IMR-90 (cell line): ENCODE data around the gene NUAK1. TPM values are rescaled to one million over a fixed set of nuclear protein-coding genes. Genes with fewer than 3 reads are reported as not detected.

Experiments used
- ATAC-seq: fragments of 200-7000 bp; cut with Tn5 transposase; 2 replicates; pipeline ENCODE4 v1.9.1; 2020; ENCODE audit warnings: low read depth, mild to moderate bottlenecking, moderate library complexity
- BruUV-seq: library from RNA; stranded (reverse); fragments of 400-500 nt; replicated peaks from 2 replicates; lab custom pipeline; 2021; lab: Mats Ljungman, UMichigan
- CTCF ChIA-PET: fragments of 300-600 bp; formaldehyde crosslinking; extraction: SDS; loops from one replicate; lab custom pipeline; 2021; ENCODE audit warnings: antibody characterized with exemption; lab: Yijun Ruan, JAX
- POLR2A ChIA-PET: fragments of 300-600 bp; sonication (Branson Sonifier 250); formaldehyde crosslinking; loops from one replicate; lab custom pipeline; 2022; ENCODE audit warnings: antibody characterized with exemption; ENCODE audit not compliant: unreplicated experiment; lab: Charles Lee
- DNase-seq: peaks from one replicate; pipeline ENCODE4 v3.0.0; 2013
- H2AFZ ChIP-seq: replicated peaks from 2 replicates; pipeline ENCODE3; 2013; ENCODE audit warnings: low read length, mild to moderate bottlenecking; ENCODE audit not compliant: poor library complexity
- H2AK5ac ChIP-seq: 2 replicates; pipeline ENCODE4 v1.6.1; 2013; ENCODE audit warnings: low read depth, low read length, inconsistent platforms
- H2AK9ac ChIP-seq: replicated peaks from 2 replicates; pipeline ENCODE3; 2013; ENCODE audit warnings: mild to moderate bottlenecking, low read depth, low read length, moderate library complexity; ENCODE audit not compliant: poor library complexity
- H2BK120ac ChIP-seq: 2 replicates; pipeline ENCODE4 v1.6.1; 2013; ENCODE audit warnings: low read depth, low read length, inconsistent platforms
- H2BK15ac ChIP-seq: 3 replicates; pipeline ENCODE4 v1.6.1; 2013; ENCODE audit warnings: low read depth, low read length, inconsistent platforms
- H2BK20ac ChIP-seq: 2 replicates; pipeline ENCODE4 v1.6.1; 2013; ENCODE audit warnings: low read depth, mild to moderate bottlenecking, inconsistent platforms, low read length, moderate library complexity
- H2BK5ac ChIP-seq: 2 replicates; pipeline ENCODE4 v1.6.1; 2013; ENCODE audit warnings: mild to moderate bottlenecking, low read depth, low read length, inconsistent platforms; ENCODE audit not compliant: poor library complexity, severe bottlenecking
- H3K14ac ChIP-seq: replicated peaks from 2 replicates; pipeline ENCODE4 v1.6.1; 2013; ENCODE audit warnings: low read depth, low read length, inconsistent platforms
- H3K18ac ChIP-seq: 2 replicates; pipeline ENCODE4 v1.6.1; 2013; ENCODE audit warnings: low read depth, low read length, control low read depth
- H3K23ac ChIP-seq: 2 replicates; pipeline ENCODE4 v1.6.1; 2013; ENCODE audit warnings: low read depth, low read length, inconsistent platforms
- H3K27ac ChIP-seq: 2 replicates; pipeline ENCODE4 v1.5.1; 2013; ENCODE audit warnings: mild to moderate bottlenecking, control low read depth, low read length; ENCODE audit not compliant: insufficient read depth
- H3K27me3 ChIP-seq: 2 replicates; pipeline ENCODE4 v1.6.1; 2013; ENCODE audit warnings: low read length; ENCODE audit not compliant: control insufficient read depth, insufficient read depth
- H3K36me3 ChIP-seq: 2 replicates; pipeline ENCODE4 v1.6.1; 2013; ENCODE audit warnings: low read length, mixed read lengths; ENCODE audit not compliant: control insufficient read depth, insufficient read depth
- H3K4ac ChIP-seq: 2 replicates; pipeline ENCODE4 v1.6.1; 2013; ENCODE audit warnings: low read depth, low read length, inconsistent platforms
- H3K4me1 ChIP-seq: 2 replicates; pipeline ENCODE4 v1.6.1; 2013; ENCODE audit warnings: low read length, mixed read lengths; ENCODE audit not compliant: control insufficient read depth, insufficient read depth
- H3K4me2 ChIP-seq: 2 replicates; pipeline ENCODE4 v1.6.1; 2013; ENCODE audit warnings: low read depth, mild to moderate bottlenecking, control low read depth, low read length, moderate library complexity
- H3K4me3 ChIP-seq: 2 replicates; pipeline ENCODE4 v1.5.1; 2013; ENCODE audit warnings: low read depth, mild to moderate bottlenecking, control low read depth, low read length, moderate library complexity; ENCODE audit not compliant: insufficient read depth
- H3K56ac ChIP-seq: 2 replicates; pipeline ENCODE4 v1.6.1; 2013; ENCODE audit warnings: low read length, inconsistent platforms; ENCODE audit not compliant: insufficient read depth; ENCODE audit errors: extremely low read depth
- H3K79me1 ChIP-seq, 2 experiments: 2 replicates each; pipeline ENCODE4 v1.6.1; 2013; ENCODE audit warnings: low read length in 2 of 2, inconsistent platforms in 1 of 2, low read depth in 1 of 2
- H3K9ac ChIP-seq: 2 replicates; pipeline ENCODE4 v1.6.1; 2013; ENCODE audit warnings: low read depth, low read length, control low read depth
- H3K9me1 ChIP-seq: 2 replicates; pipeline ENCODE4 v1.6.1; 2013; ENCODE audit warnings: low read length, inconsistent platforms; ENCODE audit not compliant: insufficient read depth
- H3K9me3 ChIP-seq: 2 replicates; pipeline ENCODE4 v1.6.1; 2013; ENCODE audit warnings: low read length; ENCODE audit not compliant: control insufficient read depth, insufficient read depth
- H4K20me1 ChIP-seq: 2 replicates; pipeline ENCODE4 v1.6.1; 2013; ENCODE audit warnings: low read length, inconsistent platforms; ENCODE audit not compliant: insufficient read depth
- H4K5ac ChIP-seq: 2 replicates; pipeline ENCODE4 v1.6.1; 2013; ENCODE audit warnings: mild to moderate bottlenecking, low read depth, low read length, control low read depth
- H4K8ac ChIP-seq, 2 experiments: 2 replicates each; pipeline ENCODE4 v1.6.1; 2013; ENCODE audit warnings: low read depth in 2 of 2, low read length in 2 of 2, control low read depth in 1 of 2, inconsistent platforms in 1 of 2
- H4K91ac ChIP-seq: 2 replicates; pipeline ENCODE4 v1.6.1; 2013; ENCODE audit warnings: low read depth, low read length, inconsistent platforms; ENCODE audit not compliant: insufficient read depth
- CEBPB ChIP-seq: IDR thresholded peaks from 2 replicates; pipeline ENCODE4 v1.6.1; 2012; ENCODE audit warnings: low read depth, low read length, improper control_type of control experiment
- CHD1 ChIP-seq: IDR thresholded peaks from 2 replicates; pipeline ENCODE4 v1.6.1; 2012; ENCODE audit warnings: low read depth, low read length, improper control_type of control experiment
- MAFK ChIP-seq: IDR thresholded peaks from 2 replicates; pipeline ENCODE4 v1.6.1; 2012; ENCODE audit warnings: low read depth, low read length, improper control_type of control experiment
- MAZ ChIP-seq: IDR thresholded peaks from 2 replicates; pipeline ENCODE4 v1.6.1; 2012; ENCODE audit warnings: low read depth, mild to moderate bottlenecking, low read length, improper control_type of control experiment, moderate library complexity, borderline replicate concordance
- MXI1 ChIP-seq: IDR thresholded peaks from 2 replicates; pipeline ENCODE4 v1.6.1; 2012; ENCODE audit warnings: low read depth, mild to moderate bottlenecking, low read length, moderate library complexity, borderline replicate concordance
- USF2 ChIP-seq: fragments of 150-350 bp; IDR thresholded peaks from 2 replicates; pipeline ENCODE4 v1.6.1; 2017; ENCODE audit warnings: mild to moderate bottlenecking, antibody characterized with exemption, low read length, low read depth
- WGBS, 2 experiments: methylation state at CpG; one replicate each; pipeline versions ENCODE4 v1.1.5 to v1.1.7; 2013; ENCODE audit warnings: missing lambda C conversion rate in 2 of 2; ENCODE audit not compliant: insufficient read length in 1 of 2; ENCODE audit errors: extremely low coverage in 2 of 2; 5-methylcytosine and 5-hydroxymethylcytosine counted together
- dilution Hi-C: fragments of 300-500 bp; cut with HindIII; formaldehyde crosslinking; loops from one replicate; pipeline ENCODE4 v1.14.3; 2018; ENCODE audit warnings: low sequenced_read_pairs; ENCODE audit not compliant: unreplicated experiment
- in situ Hi-C: fragments of 300-500 bp; cut with MboI; formaldehyde crosslinking; loops from 3 replicates; pipeline ENCODE4 v1.14.3; 2019; ENCODE audit warnings: low sequenced_read_pairs, inconsistent platforms, mixed read lengths
- intact Hi-C: fragments of 100-400 bp; cut with micrococcal nuclease; formaldehyde crosslinking; loops from 2 replicates; pipeline ENCODE4 v1.10.0; 2022
- polyA plus RNA-seq, 3 experiments: library from polyadenylated mRNA; depleted of rRNA; stranded (reverse); fragments of >200 nt; gene quantifications; 2 replicates each; pipeline ENCODE4 v1.2.3, GENCODE V29; 2012; ENCODE audit warnings: low replicate concordance in 1 of 3
- total RNA-seq: library from RNA; depleted of rRNA; stranded (reverse); fragments of >200 nt; gene quantifications from 2 replicates; pipeline ENCODE4 v1.2.3, GENCODE V29; 2012

Gene NUAK1
- total and polyA plus RNA-seq, 2 of the 4 experiments (the other 2 are of a cell fraction), result 4.8 to 8.8 TPM

GRCh38 chr12:106145539-106146447, 7.0 kb upstream of the NUAK1 start:
- DNase-seq (no peak), ATAC-seq (no peak)
- Histone ChIP-seq H2BK120ac (no peak overlapping the region), H2BK5ac (no peak overlapping the region), H3K4ac (no peak overlapping the region), H2BK15ac (no peak overlapping the region), H3K56ac (no peak overlapping the region), H4K91ac (no peak overlapping the region), H4K5ac (no peak overlapping the region), H3K27ac (no peak overlapping the region), H2AK9ac (no peak overlapping the region), H3K4me2 (no peak overlapping the region), H3K4me3 (no peak overlapping the region), H4K8ac (no peak overlapping the region), H2AK5ac (no peak overlapping the region), H3K9me3 (no peaks in the 10 kb centered on the region), H3K36me3 (no peaks in the 10 kb centered on the region), H3K23ac (0 out of 2 replicates have a peak overlapping the region, but pooled peaks have one; percentile 2), H3K18ac (no peak overlapping the region), H3K27me3 (no peaks in the 10 kb centered on the region), H3K9ac (no peak overlapping the region), H3K14ac (peak overlapping the region; percentile 77), H2BK20ac (no peak overlapping the region), H4K20me1 (no peaks in the 10 kb centered on the region; the same call in 1 of the 2 replicates), H3K4me1 (peaks cover 2% of the 10 kb centered on the region; the same call in 1 of the 2 replicates), H3K9me1 (peaks cover 8% of the 10 kb centered on the region; the same call in 1 of the 2 replicates), H2AFZ (peak overlapping the region; percentile 34), H3K79me1 (peaks cover 17 to 34% of the 10 kb centered on the region in 2 experiments)
- in situ Hi-C loops, result no loop called here
- no TSS peak for BruUV-seq
- ChIA-PET CTCF (no interaction called here), POLR2A (no interaction called here)
- intact Hi-C loops, result no loop called here
- dilution Hi-C loops, result no loop called here
- 20% methylated on average over 1 of the region's 14 CpGs; no CpG with 5 or more reads in 1 of the 2 experiments for WGBS, 2 experiments
- TF ChIP-seq CHD1 (no peak), MAFK (no peak), MXI1 (no peak), USF2 (no peak), CEBPB (no peak), MAZ (no peak)
